ENCODE data around the gene RNF144A.

The RNF144A gene

DNA sequence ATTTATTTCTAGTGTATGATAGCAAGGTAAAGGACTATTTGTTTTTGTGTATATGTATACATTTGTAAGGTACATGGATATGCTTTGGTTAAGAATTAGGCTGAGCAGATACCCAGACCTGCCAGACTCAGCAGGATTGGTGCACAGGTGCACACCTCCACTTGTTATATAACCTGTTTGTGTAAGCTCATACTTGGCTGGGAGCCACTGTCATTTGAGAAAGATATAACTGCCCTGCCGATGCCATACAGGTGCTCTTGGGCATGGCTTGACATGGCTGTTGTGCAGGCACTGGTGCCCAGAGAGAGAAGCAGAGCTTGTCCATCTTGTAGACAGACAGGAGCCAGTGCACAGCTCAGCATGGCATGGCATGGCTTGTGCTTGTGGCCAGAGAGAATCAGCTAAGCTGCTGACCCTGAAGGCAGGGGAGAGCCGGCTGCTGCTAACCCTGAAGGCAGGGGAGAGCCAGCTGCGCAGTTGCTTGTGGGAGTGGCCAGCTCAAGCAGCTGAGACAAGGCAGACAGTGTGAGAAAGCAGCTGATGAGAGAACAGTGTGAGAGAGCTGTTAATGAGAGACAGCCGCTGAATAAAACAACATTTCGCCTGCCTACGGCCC, 136.5 kb downstream of the RNF144A start:
- FAIRE-seq, result peak; percentile 42
- no peak for DNase-seq (ENCODE audit: extremely low spot score, insufficient read length, low read depth)

- peak; percentile 86 for FAIRE-seq
- no peak for DNase-seq (ENCODE audit: extremely low spot score, insufficient read length, low read depth)
Observed at GRCh38 chr2:7057865-7058400, 140.7 kb downstream of the RNF144A start.

DNA sequence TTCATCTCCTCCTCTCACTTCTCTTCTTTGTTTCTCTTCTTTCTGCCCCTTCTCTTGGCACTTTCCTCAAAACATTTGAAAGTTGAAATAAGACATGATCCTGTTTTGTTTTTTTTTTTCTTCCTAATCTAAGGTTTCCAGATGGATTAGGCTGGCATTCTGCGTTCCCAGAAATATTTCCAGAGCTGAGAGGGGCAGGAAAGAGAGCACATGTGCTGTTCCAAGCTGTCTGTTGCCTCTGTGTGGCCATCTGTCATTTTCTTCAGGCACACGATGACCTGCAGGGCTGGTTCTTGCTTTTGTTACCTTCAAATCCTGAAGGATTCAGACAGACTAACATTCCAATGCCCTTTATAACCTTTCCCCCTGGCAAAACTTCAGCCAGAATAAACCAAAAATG, 142.9 kb downstream of the RNF144A start:
- no peak for DNase-seq (ENCODE audit: extremely low spot score, insufficient read length, low read depth)
- FAIRE-seq, result no peak

DNA sequence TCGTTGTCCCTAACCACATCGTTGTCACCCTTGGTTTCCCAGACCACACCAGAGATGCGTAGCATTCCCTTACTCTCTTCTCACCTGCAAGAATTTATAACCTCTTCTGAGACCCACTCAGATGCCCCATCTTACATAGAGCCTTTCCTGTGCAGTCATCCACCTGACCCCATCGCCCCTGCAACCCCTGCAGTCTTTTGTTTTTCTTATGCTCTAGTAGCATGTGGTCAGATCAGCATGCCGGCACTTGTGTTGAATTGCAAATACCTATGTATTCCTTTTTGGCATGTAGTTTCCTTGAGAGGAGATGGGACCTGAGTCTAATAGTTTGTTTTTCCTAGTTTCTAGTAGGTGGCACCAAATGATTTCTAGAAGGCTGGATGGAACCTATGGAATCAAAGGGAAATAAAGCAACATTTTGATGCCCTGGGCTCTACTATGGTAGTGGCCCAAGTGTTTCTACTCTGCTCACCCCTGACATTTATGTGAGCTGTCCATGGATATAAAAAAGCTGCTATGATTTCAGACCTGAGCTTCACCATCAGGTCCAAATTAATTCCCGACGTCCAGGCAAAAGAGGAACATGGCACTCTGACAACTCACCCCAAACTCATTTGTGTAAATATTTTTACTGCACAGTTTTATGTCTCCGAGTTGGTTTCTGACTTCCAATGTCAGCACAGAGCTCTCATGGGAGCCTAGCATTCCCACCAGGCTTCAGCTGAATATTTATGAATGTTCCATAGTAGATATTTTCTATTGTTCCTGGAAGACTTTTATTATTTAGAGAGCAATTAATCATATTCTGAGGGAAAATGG, 143.6 kb downstream of the RNF144A start:
- no peak for DNase-seq (ENCODE audit: extremely low spot score, insufficient read length, low read depth)
- no peak for FAIRE-seq

GRCh38 chr2:7061450-7061789, 144.2 kb downstream of the RNF144A start:
- DNase-seq (ENCODE audit: extremely low spot score, insufficient read length, low read depth) (no peak), FAIRE-seq (no peak)

DNA sequence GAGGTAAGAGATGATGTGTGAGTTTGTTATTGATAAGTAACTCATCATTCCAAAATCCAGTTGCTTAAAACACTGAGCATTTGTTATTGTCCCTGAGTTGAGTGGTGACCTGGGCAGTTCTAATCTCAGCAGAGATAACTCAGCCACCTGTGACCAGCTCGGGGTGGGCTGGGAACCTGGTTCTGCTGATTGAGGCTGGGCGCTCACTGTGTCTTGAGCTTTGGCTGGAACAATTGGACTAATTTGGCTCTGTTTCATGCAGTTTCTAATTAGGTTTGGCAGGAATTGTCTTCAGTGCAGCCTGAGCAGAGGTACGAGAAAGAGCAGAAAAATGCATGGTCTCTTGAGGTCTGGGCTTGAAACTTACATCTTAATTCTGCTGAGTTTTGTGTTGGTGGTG, 144.7 kb downstream of the RNF144A start:
- DNase-seq (ENCODE audit: extremely low spot score, insufficient read length, low read depth) (no peak), FAIRE-seq (no peak)

- FAIRE-seq (no peak), DNase-seq (ENCODE audit: extremely low spot score, insufficient read length, low read depth) (no peak)
Observed at GRCh38 chr2:7063789-7064188, 146.6 kb downstream of the RNF144A start.

DNA sequence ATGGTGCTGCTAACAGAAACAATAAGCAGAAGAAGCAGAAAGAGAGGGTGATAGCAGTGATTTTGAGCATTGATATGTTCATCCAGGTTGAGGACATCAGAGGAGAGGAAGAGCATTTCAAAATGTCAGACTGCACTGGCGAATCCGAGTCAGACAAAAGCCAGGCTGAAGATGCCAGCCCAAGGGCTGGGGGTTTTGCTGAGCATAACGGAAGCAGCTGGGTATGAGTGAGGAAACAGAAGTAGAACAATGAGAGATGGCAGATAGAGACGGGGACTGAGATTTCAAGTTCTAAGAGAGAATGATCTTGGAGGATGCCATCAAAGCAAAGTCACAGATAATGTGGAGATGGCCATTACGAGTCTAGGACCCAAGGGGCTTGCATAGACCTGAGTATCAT, 151.2 kb downstream of the RNF144A start:
- no peak for FAIRE-seq
- DNase-seq (ENCODE audit: extremely low spot score, insufficient read length, low read depth), result no peak

DNA sequence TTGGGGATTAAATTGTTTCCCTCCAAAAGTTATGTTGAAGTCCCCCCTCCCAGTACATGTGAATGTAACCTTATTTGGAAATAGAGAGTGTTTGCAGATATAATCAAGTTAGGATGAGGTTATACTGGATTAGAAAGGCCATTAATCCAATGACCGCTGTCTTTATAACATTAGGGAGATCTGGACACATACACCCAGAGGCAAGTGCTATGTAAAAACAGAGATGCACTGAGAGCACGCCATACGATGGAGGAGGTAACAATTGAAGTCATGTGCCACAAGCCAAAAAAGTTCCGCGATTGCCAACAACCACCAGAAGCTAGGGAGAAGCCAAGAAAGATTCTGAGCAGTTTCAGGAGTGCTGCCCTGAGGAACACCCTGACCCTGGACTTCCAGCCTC, 153.3 kb downstream of the RNF144A start:
- FAIRE-seq (no peak), DNase-seq (ENCODE audit: extremely low spot score, insufficient read length, low read depth) (no peak)

GRCh38 chr2:7071154-7071553, 153.9 kb downstream of the RNF144A start:
- DNase-seq (ENCODE audit: extremely low spot score, insufficient read length, low read depth) (no peak), FAIRE-seq (no peak)

GRCh38 chr2:7071916-7072556, 154.8 kb downstream of the RNF144A start:
- FAIRE-seq (peak; percentile 70), DNase-seq (ENCODE audit: extremely low spot score, insufficient read length, low read depth) (no peak)

DNA sequence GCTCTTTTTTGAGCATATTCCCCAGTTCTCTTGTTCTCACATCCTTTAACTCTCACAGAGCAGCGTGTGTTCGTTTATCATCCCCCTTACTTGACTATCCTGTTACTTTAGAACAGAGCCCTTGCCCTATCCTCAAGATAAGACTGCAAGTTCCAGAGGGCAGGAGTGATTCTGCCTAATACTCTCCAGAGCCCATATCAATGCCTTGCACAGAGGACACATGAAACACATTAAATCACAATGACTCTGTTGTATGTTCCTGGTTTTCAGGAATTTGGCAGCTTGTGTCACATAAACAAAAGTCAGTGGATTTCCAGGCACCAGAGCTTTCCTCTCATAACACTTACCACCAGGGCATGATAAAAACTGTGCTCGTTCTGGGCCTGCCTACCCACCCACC, 156.7 kb downstream of the RNF144A start:
- FAIRE-seq, result no peak
- no peak for DNase-seq (ENCODE audit: extremely low spot score, insufficient read length, low read depth)

DNA sequence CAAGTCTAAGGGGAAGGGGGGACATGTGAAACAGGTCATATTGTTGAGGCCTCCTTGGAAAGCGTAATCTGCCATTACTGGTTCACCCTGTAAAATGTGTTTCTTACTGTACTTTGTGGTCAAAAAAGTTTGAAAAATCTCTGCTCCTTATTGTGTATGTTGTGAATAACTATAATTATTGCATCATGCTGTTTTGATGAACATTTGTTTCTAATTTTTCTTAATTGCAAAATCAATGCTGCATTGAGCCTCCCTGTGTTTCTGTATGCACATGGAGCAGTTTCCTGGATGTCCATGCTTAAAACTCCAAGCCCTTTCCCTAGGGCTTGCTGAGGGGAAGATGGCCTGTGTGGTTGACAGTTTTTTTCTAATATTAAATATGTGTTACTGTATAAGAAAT, 158.6 kb downstream of the RNF144A start:
- FAIRE-seq (no peak), DNase-seq (ENCODE audit: extremely low spot score, insufficient read length, low read depth) (no peak)

GRCh38 chr2:7077660-7078267, 160.6 kb downstream of the RNF144A start:
- DNase-seq (ENCODE audit: extremely low spot score, insufficient read length, low read depth) (no peak), FAIRE-seq (no peak)

GRCh38 chr2:7083580-7084509, 166.6 kb downstream of the RNF144A start:
- DNase-seq (ENCODE audit: extremely low spot score, insufficient read length, low read depth) (no peak), FAIRE-seq (peak; percentile 73)

GRCh38 chr2:7084601-7085000, 167.4 kb downstream of the RNF144A start:
- no peak for FAIRE-seq

GRCh38 chr2:7089284-7089683, 172.1 kb downstream of the RNF144A start:
- FAIRE-seq, result no peak
- no peak for DNase-seq (ENCODE audit: extremely low spot score, insufficient read length, low read depth)

More at GRCh38 chr2:7084601-7085000, 167.4 kb downstream of the RNF144A start:
- no peak for DNase-seq (ENCODE audit: extremely low spot score, insufficient read length, low read depth)

GRCh38 chr2:7089898-7090510, 172.8 kb downstream of the RNF144A start:
- FAIRE-seq (no peak), DNase-seq (ENCODE audit: extremely low spot score, insufficient read length, low read depth) (no peak)

DNA sequence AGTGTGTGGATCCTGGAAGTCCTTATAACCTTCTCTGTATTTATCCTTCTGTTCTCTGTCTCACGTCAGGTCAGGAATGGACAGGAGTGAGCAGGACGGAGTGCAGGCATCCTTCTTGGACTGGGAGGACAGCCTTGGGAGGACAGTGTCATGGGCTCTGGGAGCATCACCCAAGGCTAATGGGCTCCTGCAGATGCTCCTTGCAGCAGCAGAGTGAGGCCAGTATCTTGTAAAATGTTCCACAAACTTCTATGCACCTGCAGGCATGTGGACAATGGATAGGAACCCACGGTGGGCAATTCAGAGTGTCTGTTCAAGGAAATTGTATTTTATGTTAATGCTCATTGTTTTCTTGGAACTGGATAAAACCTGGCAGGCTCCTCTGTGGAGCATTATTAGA, 176.2 kb downstream of the RNF144A start:
- FAIRE-seq (no peak), DNase-seq (ENCODE audit: extremely low spot score, insufficient read length, low read depth) (no peak)
